Vagina (tissue), 2 donors: Measurements from ENCODE around the gene AMZ1. TPM values are rescaled to one million over a fixed set of nuclear protein-coding genes. Genes with fewer than 3 reads are reported as not detected.
A peak's percentile ranks its signal among the peaks of the same experiment; 100 is the strongest.

Experiments used
- DNase-seq, 2 donors: peaks; one replicate each; pipeline ENCODE4 v3.0.0-alpha.2; 2017; ENCODE audit errors: extremely low spot score in 2 of 2
- H3K27ac ChIP-seq: fragments of 200-600 bp; sonication (generic); one replicate; pipeline ENCODE4 v1.5.1; 2019
- H3K27me3 ChIP-seq: fragments of 200-600 bp; sonication (generic); one replicate; pipeline ENCODE4 v1.5.1; 2019
- H3K36me3 ChIP-seq, 2 donors: fragments of 200-600 bp; sonication (generic); one replicate each; pipeline ENCODE4 v1.5.1; 2017 to 2019
- H3K4me1 ChIP-seq: fragments of 200-600 bp; sonication (generic); one replicate; pipeline ENCODE4 v1.5.1; 2019
- H3K4me3 ChIP-seq, 2 donors: fragments of 200-600 bp; sonication (generic); 1 replicate in 1 of 2; 2 replicates in 1 of 2; pipeline ENCODE4 v1.5.1; 2016 to 2019
- H3K9me3 ChIP-seq: fragments of 200-600 bp; sonication (generic); one replicate; pipeline ENCODE4 v1.5.1; 2019
- CTCF ChIP-seq, 3 experiments: fragments of 450-650 bp in 2 of 3; fragments of 200-600 bp in 1 of 3; sonication (generic) in 1 of 3; IDR thresholded peaks; one replicate each; pipeline ENCODE4 v1.5.1; 2017 to 2019; ENCODE audit warnings: antibody characterized with exemption in 3 of 3, mild to moderate bottlenecking in 2 of 3, moderate library complexity in 2 of 3
- POLR2A ChIP-seq, 2 donors: fragments of 450-650 bp; IDR thresholded peaks; one replicate each; pipeline ENCODE4 v1.6.1; 2017; ENCODE audit warnings: antibody characterized with exemption in 2 of 2, mild to moderate bottlenecking in 2 of 2, moderate library complexity in 2 of 2
- POLR2AphosphoS5 ChIP-seq, 2 donors: sonication (generic); formaldehyde crosslinking; IDR thresholded peaks; one replicate each; pipeline ENCODE4 v1.9.0; 2017; ENCODE audit warnings: antibody characterized with exemption in 2 of 2, mild to moderate bottlenecking in 2 of 2, low read depth in 1 of 2; ENCODE audit not compliant: insufficient read depth in 1 of 2
- intact Hi-C: fragments of 100-400 bp; cut with DNase I; formaldehyde crosslinking; loops from one replicate; pipeline ENCODE4 v1.15.1; 2023
- total RNA-seq: library from RNA; depleted of rRNA; stranded (reverse); fragments of >200 nt; gene quantifications from one replicate; pipeline ENCODE4 v1.2.3, GENCODE V29; 2016

AMZ1 gene
- total RNA-seq, 1 donor from 2014 or later: 1.2 TPM

DNA sequence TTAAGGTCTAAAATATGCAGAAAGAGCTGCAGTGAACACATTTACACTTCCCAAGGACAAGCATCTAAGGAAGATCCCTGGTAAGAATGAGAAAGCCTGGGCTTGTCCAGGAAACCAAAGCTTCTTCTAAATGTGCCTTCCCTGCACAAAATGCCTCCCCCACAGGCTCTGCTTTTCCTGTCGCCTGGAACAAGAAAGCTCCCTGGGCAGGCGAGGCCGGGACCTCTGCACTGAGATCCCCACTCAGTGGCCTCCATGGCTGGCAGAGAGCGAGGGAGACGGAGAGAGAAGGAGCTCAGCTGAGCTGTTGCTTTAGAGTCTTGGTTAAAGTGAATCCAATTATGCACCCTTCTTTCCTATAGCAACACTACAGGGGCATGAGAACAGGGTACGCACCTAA lies 75.6 kb downstream of the AMZ1 start:
- TF ChIP-seq POLR2AphosphoS5 (IDR thresholded peaks at IDR 0.05; ENCODE audit: insufficient read depth in 1 of 2, low read depth in 1 of 2): no peak
- TF ChIP-seq POLR2A (IDR thresholded peaks at IDR 0.05): no peak
- no peak for DNase-seq
- peak overlapping the region in 1 of 2 donors; percentile 22 for H3K4me3 ChIP-seq
- peak overlapping the region; percentile 97 for H3K27ac ChIP-seq
- intact Hi-C loops: no loop called here
- H3K36me3 ChIP-seq: no peaks in the 10 kb centered on the region
- H3K9me3 ChIP-seq: no peaks in the 10 kb centered on the region
- H3K27me3 ChIP-seq: no peaks in the 10 kb centered on the region
- H3K4me1 ChIP-seq: peaks cover 58% of the 10 kb centered on the region

- TF ChIP-seq CTCF (IDR thresholded peaks at IDR 0.05) (no peak), POLR2AphosphoS5 (IDR thresholded peaks at IDR 0.05; ENCODE audit: insufficient read depth in 1 of 2, low read depth in 1 of 2) (no peak), POLR2A (IDR thresholded peaks at IDR 0.05) (no peak)
- DNase-seq: no peak
- no peaks in the 10 kb centered on the region for H3K36me3 ChIP-seq
- H3K9me3 ChIP-seq: no peaks in the 10 kb centered on the region
- no peaks in the 10 kb centered on the region for H3K27me3 ChIP-seq
- H3K27ac ChIP-seq: peak overlapping the region; percentile 97
- no peak overlapping the region for H3K4me3 ChIP-seq
- intact Hi-C loops: no loop called here
- peaks cover 48% of the 10 kb centered on the region for H3K4me1 ChIP-seq
These were observed 76.6 kb downstream of the AMZ1 start for GRCh38 chr7:2764621-2765020.

Other genes starting within 250 kb of the AMZ1 start
- gene GRIFIN, start 211.8 kb upstream of the AMZ1 start, total RNA-seq: not detected
- 36.8 TPM for gene LFNG, start 168.4 kb upstream of the AMZ1 start, total RNA-seq
- 66.0 TPM for gene BRAT1, start 132.7 kb upstream of the AMZ1 start, total RNA-seq
- 5.2 TPM for gene IQCE, start 129.2 kb upstream of the AMZ1 start, total RNA-seq
- 33.9 TPM for gene TTYH3, start 56.2 kb upstream of the AMZ1 start, total RNA-seq
- gene GNA12, start 156.1 kb downstream of the AMZ1 start, total RNA-seq: 29.5 TPM